Kidney (tissue), 14 donors: ENCODE results near the gene ZSCAN5A. TPM values are rescaled to one million over a fixed set of nuclear protein-coding genes. Genes with fewer than 3 reads are reported as not detected.
"Not testable (repeated sequence)": the region's sequence is repeated elsewhere in the genome, so short reads cannot be mapped to it uniquely, and the experiment has no call there.

Experiments
- DNase-seq, 5 donors: peaks; one replicate each; pipeline ENCODE4 v3.0.0-alpha.2; 2013 to 2020
- FAIRE-seq: peaks from 2 replicates; lab custom pipeline; 2012; peaks lifted over from hg19 to GRCh38; lab: Jason Lieb, UNC
- H3K27ac ChIP-seq, 2 donors: one replicate each; pipeline ENCODE4 v1.7.0; 2013; ENCODE audit warnings: low read depth in 2 of 2, low read length in 2 of 2, inconsistent platforms in 1 of 2
- H3K27me3 ChIP-seq: one replicate; pipeline ENCODE4 v1.7.1; 2013; ENCODE audit warnings: low read length, inconsistent platforms; ENCODE audit not compliant: control insufficient read depth, insufficient read depth
- H3K36me3 ChIP-seq, 3 donors: one replicate each; pipeline versions ENCODE4 v1.7.0 to v1.7.1; 2013; ENCODE audit warnings: low read length in 3 of 3, control low read depth in 1 of 3, inconsistent platforms in 1 of 3; ENCODE audit not compliant: insufficient read depth in 3 of 3, control insufficient read depth in 2 of 3
- H3K4me1 ChIP-seq, 3 donors: one replicate each; pipeline versions ENCODE4 v1.7.0 to v1.7.1; 2013; ENCODE audit warnings: low read length in 3 of 3, inconsistent platforms in 1 of 3, low read depth in 1 of 3; ENCODE audit not compliant: control insufficient read depth in 2 of 3, insufficient read depth in 2 of 3
- H3K4me3 ChIP-seq, 3 donors: one replicate each; pipeline versions ENCODE4 v1.7.0 to v1.8.1; 2013; ENCODE audit warnings: low read length in 3 of 3, control low read depth in 1 of 3, inconsistent platforms in 1 of 3
- H3K9ac ChIP-seq, 3 donors: one replicate each; pipeline versions ENCODE4 v1.7.0 to v1.7.1; 2013; ENCODE audit warnings: low read length in 3 of 3, control low read depth in 1 of 3, inconsistent platforms in 1 of 3
- H3K9me3 ChIP-seq, 3 donors: one replicate each; pipeline versions ENCODE4 v1.7.0 to v1.7.1; 2013; ENCODE audit warnings: low read length in 3 of 3, control low read depth in 1 of 3, inconsistent platforms in 1 of 3; ENCODE audit not compliant: control insufficient read depth in 2 of 3, insufficient read depth in 1 of 3
- intact Hi-C: fragments of 100-400 bp; cut with DNase I; formaldehyde crosslinking; loops from one replicate; pipeline ENCODE4 v1.11.1; 2022
- polyA plus RNA-seq: library from polyadenylated mRNA; stranded (reverse); fragments of 350-450 nt; fragmentation: Illumina TruSeq; extraction: RNeasy Lipid Tissue Mini Kit (QIAGEN cat#74804); gene quantifications from one replicate; pipeline ENCODE4 v1.2.3, GENCODE V29; 2014; ENCODE audit warnings: low read depth, low replicate concordance; ENCODE audit not compliant: insufficient read depth
- total RNA-seq: library from RNA; stranded (reverse); fragmentation: NEBNext Ultra II Directional; extraction: Animal tissue kit (Norgen Biotek cat#: 25700); gene quantifications from one replicate; pipeline ENCODE4 v1.2.1, GENCODE V29; 2021
- TF ChIP-seq, protein P1 (sequence below): IDR thresholded peaks from 3 replicates; pipeline ENCODE4 v1.5.1; 2012; ENCODE audit warnings: mild to moderate bottlenecking, moderate library complexity, borderline replicate concordance; ENCODE audit not compliant: insufficient read depth; ENCODE audit errors: extremely low read depth
- donor health status: control.
- donor health status: control.
- donor health status: control.
- donor health status: control.
- donor health status: control.
- donor health status: DM: yes; HTN: yes; CAD: no.
- donor health status: Normal renal cell carcinoma (clear cell type).

The ZSCAN5A gene
- total and polyA plus RNA-seq, 2 donors from 2014 or later: 11.9 to 18.1 TPM

DNA sequence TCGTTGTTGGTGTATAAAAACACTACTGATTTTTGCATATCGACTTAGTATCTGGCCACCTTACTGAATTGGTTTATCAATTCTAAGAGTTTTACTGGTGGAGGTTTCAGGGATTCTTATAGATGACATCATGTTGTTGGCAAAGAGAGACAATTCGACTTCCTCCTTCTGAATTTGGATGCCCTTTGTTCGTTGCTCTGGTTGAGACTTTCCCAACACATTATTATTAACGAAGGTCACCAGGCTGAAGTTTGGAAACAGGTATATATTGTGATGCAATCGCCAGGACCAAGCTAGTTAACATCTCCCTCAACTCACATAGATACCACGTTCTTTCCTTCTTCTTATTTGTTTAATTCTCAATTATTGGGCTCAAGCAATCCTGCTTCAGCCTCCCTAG, 115.0 kb downstream of the ZSCAN5A start:
- FAIRE-seq: no peak
- no peak for DNase-seq
- no peaks in the 10 kb centered on the region for H3K27me3 ChIP-seq
- H3K4me3 ChIP-seq: no peak overlapping the region
- TF ChIP-seq, protein P1, sequence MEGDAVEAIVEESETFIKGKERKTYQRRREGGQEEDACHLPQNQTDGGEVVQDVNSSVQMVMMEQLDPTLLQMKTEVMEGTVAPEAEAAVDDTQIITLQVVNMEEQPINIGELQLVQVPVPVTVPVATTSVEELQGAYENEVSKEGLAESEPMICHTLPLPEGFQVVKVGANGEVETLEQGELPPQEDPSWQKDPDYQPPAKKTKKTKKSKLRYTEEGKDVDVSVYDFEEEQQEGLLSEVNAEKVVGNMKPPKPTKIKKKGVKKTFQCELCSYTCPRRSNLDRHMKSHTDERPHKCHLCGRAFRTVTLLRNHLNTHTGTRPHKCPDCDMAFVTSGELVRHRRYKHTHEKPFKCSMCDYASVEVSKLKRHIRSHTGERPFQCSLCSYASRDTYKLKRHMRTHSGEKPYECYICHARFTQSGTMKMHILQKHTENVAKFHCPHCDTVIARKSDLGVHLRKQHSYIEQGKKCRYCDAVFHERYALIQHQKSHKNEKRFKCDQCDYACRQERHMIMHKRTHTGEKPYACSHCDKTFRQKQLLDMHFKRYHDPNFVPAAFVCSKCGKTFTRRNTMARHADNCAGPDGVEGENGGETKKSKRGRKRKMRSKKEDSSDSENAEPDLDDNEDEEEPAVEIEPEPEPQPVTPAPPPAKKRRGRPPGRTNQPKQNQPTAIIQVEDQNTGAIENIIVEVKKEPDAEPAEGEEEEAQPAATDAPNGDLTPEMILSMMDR: no peak
- H3K4me1 ChIP-seq: no peaks in the 10 kb centered on the region
- H3K9ac ChIP-seq: no peak overlapping the region
- no peaks in the 10 kb centered on the region for H3K36me3 ChIP-seq
- H3K27ac ChIP-seq: no peak overlapping the region
- H3K9me3 ChIP-seq: no peaks in the 10 kb centered on the region
- intact Hi-C loops: no loop called here

DNA sequence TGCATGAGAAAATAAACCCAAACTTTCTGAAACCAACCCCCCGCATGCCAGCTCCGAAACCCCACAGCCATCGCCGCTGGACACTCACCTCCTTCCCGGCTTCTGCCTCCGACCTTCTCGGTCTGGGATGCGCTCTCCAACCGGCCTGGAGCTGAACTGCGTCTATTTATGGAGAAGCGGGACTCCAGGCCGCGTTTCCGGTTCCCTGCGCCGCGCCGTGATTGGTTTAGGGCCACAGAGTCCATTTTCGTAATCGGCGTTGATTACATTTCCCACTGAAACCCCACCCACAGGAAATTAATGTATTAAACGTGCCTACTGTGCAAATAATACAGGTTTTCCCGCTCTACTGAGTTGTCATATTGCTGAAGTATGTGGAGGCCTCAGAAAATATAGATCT, 117.0 kb downstream of the ZSCAN5A start, which contains the start of gene ZSCAN5B:
ZSCAN5B (minus strand) TSS at position 138 of the 400 bp plus-strand sequence. CDS start 4,731 bp downstream, outside the sequence.
- H3K27ac ChIP-seq, H3K9ac ChIP-seq, H3K4me1 ChIP-seq, intact Hi-C loops, H3K4me3 ChIP-seq, DNase-seq, H3K27me3 ChIP-seq, H3K9me3 ChIP-seq, FAIRE-seq, H3K36me3 ChIP-seq: not testable (repeated sequence)

DNA sequence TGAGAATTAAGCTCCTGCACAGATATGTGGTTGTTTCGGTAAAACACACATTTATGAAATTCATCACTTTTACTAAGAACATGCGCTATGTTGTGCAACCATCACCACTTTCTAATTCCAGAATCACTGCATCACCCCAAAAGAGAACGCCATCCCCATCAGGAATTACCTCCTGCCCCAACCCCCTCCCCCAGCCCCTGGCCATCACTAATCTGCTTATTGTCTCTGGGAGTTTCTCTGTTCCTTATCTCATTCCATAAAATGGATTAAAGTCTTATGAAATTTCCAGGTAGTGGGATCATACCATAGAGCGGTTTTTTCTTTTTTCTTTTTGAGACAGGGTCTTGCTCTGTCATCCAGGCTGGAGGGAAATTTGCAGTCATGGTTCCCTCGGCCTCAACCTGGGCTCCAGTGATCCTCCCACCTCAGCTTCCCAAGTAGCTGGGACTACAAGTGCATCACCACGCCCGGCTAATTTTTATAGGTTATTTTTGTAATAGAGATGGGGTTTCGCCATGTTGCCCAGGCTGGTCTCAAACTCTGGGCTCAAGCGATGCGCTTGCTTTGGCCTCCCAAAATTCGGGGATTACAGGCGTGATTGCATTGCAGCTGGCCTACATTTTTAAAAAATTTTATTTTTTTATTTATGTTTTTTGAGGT, 120.5 kb downstream of the ZSCAN5A start:
- Histone ChIP-seq H3K9me3 (no peaks in the 10 kb centered on the region), H3K27ac (no peak overlapping the region), H3K4me3 (no peak overlapping the region), H3K9ac (no peak overlapping the region), H3K4me1 (no peaks in the 10 kb centered on the region), H3K36me3 (no peaks in the 10 kb centered on the region), H3K27me3 (no peaks in the 10 kb centered on the region)
- intact Hi-C loops: no loop called here
- no peak for FAIRE-seq
- TF ChIP-seq, protein P1: no peak
- DNase-seq: peak in 3 of 5 donors; percentile 61 to 74 (median 62)

DNA sequence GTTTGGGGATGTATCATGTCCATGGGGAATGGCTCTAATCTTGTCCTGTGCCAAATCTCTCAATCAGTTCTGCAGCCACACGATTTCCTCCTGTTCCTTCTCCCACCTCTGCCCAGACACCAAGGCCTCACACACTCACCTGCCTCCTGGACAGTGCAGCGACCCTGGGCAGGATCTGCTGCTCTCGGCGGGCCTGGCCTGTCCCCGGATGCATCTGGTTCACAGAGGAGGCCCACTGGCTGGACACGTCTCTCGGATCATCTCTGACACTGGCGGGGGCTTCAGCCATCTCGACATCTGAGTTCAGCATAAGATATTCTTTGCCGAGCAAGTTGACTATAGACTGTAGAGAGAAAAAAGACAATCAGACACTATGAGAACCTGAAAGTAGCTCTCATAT, 122.9 kb downstream of the ZSCAN5A start:
- DNase-seq (no peak), FAIRE-seq (no peak)
- no peaks in the 10 kb centered on the region for H3K9me3 ChIP-seq
- no peaks in the 10 kb centered on the region for H3K27me3 ChIP-seq
- H3K27ac ChIP-seq: no peak overlapping the region
- intact Hi-C loops: no loop called here
- H3K4me3 ChIP-seq: no peak overlapping the region
- TF ChIP-seq, protein P1: no peak
- no peaks in the 10 kb centered on the region for H3K4me1 ChIP-seq
- H3K9ac ChIP-seq: no peak overlapping the region
- no peaks in the 10 kb centered on the region for H3K36me3 ChIP-seq
